Activated CD4-positive, alpha-beta T cell treated with anti-CD3 and anti-CD28 coated beads for 36 hours (primary cell): ENCODE data around the gene MICALL2. TPM values are rescaled to one million over a fixed set of nuclear protein-coding genes. Genes with fewer than 3 reads are reported as not detected.

Source experiments
- ATAC-seq: fragments of 200-7000 bp; cut with Tn5 transposase; one replicate; pipeline ENCODE4 v1.10.0; 2021; ENCODE audit warnings: mild to moderate bottlenecking, moderate library complexity
- CTCF ChIA-PET: fragments of 350-600 bp; sonication (Branson Sonifier 250); formaldehyde crosslinking; loops from one replicate; lab custom pipeline; 2021; ENCODE audit warnings: antibody characterized with exemption; lab: Charles Lee
- POLR2A ChIA-PET: fragments of 350-600 bp; sonication (Branson Sonifier 250); formaldehyde crosslinking; loops from one replicate; lab custom pipeline; 2021; ENCODE audit warnings: antibody characterized with exemption, inconsistent platforms; lab: Charles Lee
- DNase-seq: peaks from one replicate; pipeline ENCODE4 v3.0.0-alpha.2; 2020
- H3K27ac Mint-ChIP-seq: one replicate; pipeline ENCODE4 v1.8.0; 2021; ENCODE audit warnings: mixed read lengths
- H3K27me3 Mint-ChIP-seq: one replicate; pipeline ENCODE4 v1.8.0; 2021; ENCODE audit warnings: mixed read lengths
- H3K36me3 Mint-ChIP-seq: one replicate; pipeline ENCODE4 v1.8.0; 2021; ENCODE audit warnings: low read depth, mixed read lengths
- H3K4me1 Mint-ChIP-seq: one replicate; pipeline ENCODE4 v1.8.0; 2021; ENCODE audit warnings: mixed read lengths
- H3K4me3 Mint-ChIP-seq: one replicate; pipeline ENCODE4 v1.8.0; 2021; ENCODE audit warnings: mild to moderate bottlenecking, moderate library complexity, mixed read lengths
- H3K9me3 Mint-ChIP-seq: one replicate; pipeline ENCODE4 v1.8.0; 2021; ENCODE audit warnings: low read depth, mixed read lengths
- intact Hi-C, 2 experiments: fragments of 100-400 bp; cut with DNase I in 1 of 2; cut with micrococcal nuclease in 1 of 2; formaldehyde crosslinking; loops; one replicate each; pipeline versions ENCODE4 v1.14.2 to v1.15.1; 2022 to 2024; cut with DNase I, micrococcal nuclease
- total RNA-seq, 2 experiments: library from RNA; stranded (reverse); gene quantifications; one replicate each; pipeline ENCODE4 v1.2.3, GENCODE V29; 2021

The MICALL2 gene
- total RNA-seq, 2 experiments from 2014 or later = 1.9 to 2.7 TPM

DNA sequence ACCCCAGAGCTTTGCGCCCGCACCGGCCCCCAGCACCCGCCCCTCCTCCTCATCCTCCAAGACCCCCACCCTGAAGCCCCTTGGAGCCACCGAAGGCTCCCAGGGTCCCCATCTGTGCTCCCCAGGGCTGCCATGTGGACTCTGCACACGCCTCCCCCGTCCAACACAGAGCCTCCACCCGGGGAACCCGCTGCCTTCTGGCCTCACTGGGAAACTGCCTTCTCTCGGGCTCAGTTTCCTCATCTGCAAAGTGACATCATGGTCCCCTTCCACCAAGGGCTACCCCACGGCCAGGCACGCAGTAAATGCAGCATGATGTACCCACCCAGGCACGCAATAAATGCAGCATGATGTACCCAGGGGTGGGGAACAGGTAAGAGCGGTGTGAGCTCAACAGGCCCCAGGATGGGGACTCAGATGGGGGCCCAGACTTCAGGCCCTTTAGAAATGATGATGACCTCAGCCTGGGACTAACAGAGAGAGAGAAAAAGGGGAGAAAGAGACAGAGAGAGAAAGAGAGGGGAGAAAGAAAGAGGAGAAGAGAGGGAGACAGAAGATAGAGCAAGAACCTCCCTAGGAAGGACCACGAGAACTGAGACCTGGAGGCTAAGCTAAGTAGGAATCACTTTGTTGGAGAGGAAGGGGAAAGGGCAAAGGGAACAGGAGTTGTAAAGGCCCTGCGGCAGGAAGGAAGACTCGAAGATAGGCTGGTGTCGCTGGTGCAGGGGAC, 2.5 kb upstream of the MICALL2 start:
- POLR2A ChIA-PET = no interaction called here
- no peaks in the 10 kb centered on the region for H3K9me3 Mint-ChIP-seq
- intact Hi-C loops = no loop called here
- no peaks in the 10 kb centered on the region for H3K27me3 Mint-ChIP-seq
- H3K4me3 Mint-ChIP-seq = no peak overlapping the region
- no peaks in the 10 kb centered on the region for H3K36me3 Mint-ChIP-seq
- no peak overlapping the region for H3K27ac Mint-ChIP-seq
- no peak for DNase-seq
- no peak for ATAC-seq
- CTCF ChIA-PET = interaction anchor here (0.7 to 1.8 kb wide), 2 partner anchors 12 to 64 kb away, joined by 4 to 6 read pairs; no protein-coding TSS in a partner anchor
- peaks cover 7% of the 10 kb centered on the region for H3K4me1 Mint-ChIP-seq

- ChIA-PET POLR2A (no interaction called here), CTCF (interaction anchor here (0.7 to 0.8 kb wide), 2 partner anchors 13 to 63 kb away, joined by 4 read pairs; no protein-coding TSS in a partner anchor)
- H3K4me1 Mint-ChIP-seq = peaks cover 7% of the 10 kb centered on the region
- no peaks in the 10 kb centered on the region for H3K36me3 Mint-ChIP-seq
- DNase-seq (no peak), ATAC-seq (no peak)
- H3K9me3 Mint-ChIP-seq = no peaks in the 10 kb centered on the region
- intact Hi-C loops = no loop called here
- H3K27ac Mint-ChIP-seq = no peak overlapping the region
- no peak overlapping the region for H3K4me3 Mint-ChIP-seq
- no peaks in the 10 kb centered on the region for H3K27me3 Mint-ChIP-seq
These were observed 1.8 kb upstream of the MICALL2 start for GRCh38 chr7:1460821-1461645.

- Mint-ChIP-seq H3K4me1 (peaks cover 7% of the 10 kb centered on the region), H3K4me3 (peak overlapping the region; percentile 45), H3K27ac (peak overlapping the region; percentile 37), H3K27me3 (no peaks in the 10 kb centered on the region), H3K36me3 (no peaks in the 10 kb centered on the region), H3K9me3 (no peaks in the 10 kb centered on the region)
- intact Hi-C loops = loop anchor here (1.0 to 5.0 kb wide), 15 partner anchors 43 to 1171 kb away; partner anchors contain the start of genes INTS1 (in 2 of the 2), COX19 (in 1 of the 2), GET4 (in 1 of the 2) and GPR146 (in 1 of the 2)
- ATAC-seq = no peak
- DNase-seq = peak; percentile 39
- ChIA-PET CTCF (interaction anchor here (0.7 to 0.8 kb wide), 2 partner anchors 14 to 589 kb away, joined by 4 read pairs; no protein-coding TSS in a partner anchor), POLR2A (no interaction called here)
These were observed 900 bp upstream of the MICALL2 start for GRCh38 chr7:1459920-1460820.

DNA sequence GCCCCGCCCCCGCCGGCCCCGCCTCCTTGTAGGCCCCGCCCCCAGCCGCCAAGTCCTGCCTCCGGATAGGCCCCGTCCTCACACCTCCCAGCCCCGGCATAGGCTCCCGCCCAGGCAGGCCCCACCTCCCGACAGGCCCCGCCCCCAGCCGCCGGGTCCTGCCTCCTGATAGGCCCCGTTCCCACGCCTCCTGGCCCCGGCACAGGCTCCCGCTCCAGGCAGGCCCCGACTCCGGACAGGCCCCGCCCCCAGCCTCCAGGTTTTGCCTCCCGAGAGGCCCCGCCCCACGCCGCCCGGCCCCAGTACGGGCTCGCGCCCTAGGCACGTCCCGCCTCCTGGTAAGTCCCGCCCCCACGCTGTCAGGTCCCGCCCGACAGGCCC, 232 bp upstream of the MICALL2 start:
- DNase-seq (peak; percentile 100), ATAC-seq (peak; percentile 98)
- no peaks in the 10 kb centered on the region for H3K9me3 Mint-ChIP-seq
- peak overlapping the region; percentile 59 for H3K4me3 Mint-ChIP-seq
- H3K27ac Mint-ChIP-seq = no peak overlapping the region
- intact Hi-C loops = loop anchor here (1.0 to 5.0 kb wide), 15 partner anchors 42 to 1172 kb away; partner anchors contain the start of genes INTS1 (in 2 of the 2), COX19 (in 1 of the 2), GET4 (in 1 of the 2) and GPR146 (in 1 of the 2)
- H3K27me3 Mint-ChIP-seq = no peaks in the 10 kb centered on the region
- H3K4me1 Mint-ChIP-seq = peaks cover 7% of the 10 kb centered on the region
- CTCF ChIA-PET = interaction anchor here (0.7 kb wide), 1 partner anchor 588 kb away, joined by 4 read pairs; no protein-coding TSS in a partner anchor
- no peaks in the 10 kb centered on the region for H3K36me3 Mint-ChIP-seq
- POLR2A ChIA-PET = no interaction called here

GRCh38 chr7:1457949-1458682, 1.2 kb downstream of the MICALL2 start:
- DNase-seq (no peak), ATAC-seq (no peak)
- Mint-ChIP-seq H3K4me3 (peak overlapping the region; percentile 17), H3K9me3 (no peaks in the 10 kb centered on the region), H3K27ac (no peak overlapping the region), H3K36me3 (no peaks in the 10 kb centered on the region), H3K4me1 (peaks cover 7% of the 10 kb centered on the region), H3K27me3 (no peaks in the 10 kb centered on the region)
- intact Hi-C loops = loop anchor here (2.0 to 5.0 kb wide), 4 partner anchors 47 to 581 kb away; partner anchors contain the start of genes GET4 (in 1 of the 2), GPR146 (in 1 of the 2) and INTS1 (in 1 of the 2)
- ChIA-PET CTCF (no interaction called here), POLR2A (no interaction called here)

- no peak for DNase-seq
- Mint-ChIP-seq H3K4me1 (peaks cover 7% of the 10 kb centered on the region), H3K27me3 (no peaks in the 10 kb centered on the region), H3K36me3 (no peaks in the 10 kb centered on the region), H3K9me3 (no peaks in the 10 kb centered on the region), H3K4me3 (no peak overlapping the region), H3K27ac (no peak overlapping the region)
- ATAC-seq = no peak
- CTCF ChIA-PET = interaction anchor here (1.0 kb wide), 1 partner anchor 17 kb away, joined by 3 read pairs; no protein-coding TSS in a partner anchor
- intact Hi-C loops = loop anchor here in 1 of 2 experiments (5.0 kb wide), 3 partner anchors 300 to 580 kb away; partner anchors contain the start of genes GET4 and GPR146
- POLR2A ChIA-PET = no interaction called here
These were observed 2.0 kb downstream of the MICALL2 start for GRCh38 chr7:1457059-1457948.

- CTCF ChIA-PET = no interaction called here
- Mint-ChIP-seq H3K4me3 (no peak overlapping the region), H3K9me3 (no peaks in the 10 kb centered on the region), H3K4me1 (peaks cover 7% of the 10 kb centered on the region), H3K36me3 (no peaks in the 10 kb centered on the region), H3K27ac (no peak overlapping the region), H3K27me3 (no peaks in the 10 kb centered on the region)
- intact Hi-C loops = loop anchor here in 1 of 2 experiments (5.0 kb wide), 3 partner anchors 301 to 579 kb away; partner anchors contain the start of genes GET4 and GPR146
- ATAC-seq (no peak), DNase-seq (no peak)
- POLR2A ChIA-PET = no interaction called here
These were observed 3.3 kb downstream of the MICALL2 start for GRCh38 chr7:1455955-1456354.

GRCh38 chr7:1455241-1455939, 3.9 kb downstream of the MICALL2 start:
- POLR2A ChIA-PET = no interaction called here
- Mint-ChIP-seq H3K4me3 (no peak overlapping the region), H3K27me3 (no peaks in the 10 kb centered on the region), H3K9me3 (no peaks in the 10 kb centered on the region), H3K27ac (no peak overlapping the region), H3K36me3 (no peaks in the 10 kb centered on the region), H3K4me1 (peaks cover 7% of the 10 kb centered on the region)
- no peak for ATAC-seq
- intact Hi-C loops = loop anchor here in 1 of 2 experiments (5.0 kb wide), 3 partner anchors 302 to 578 kb away; partner anchors contain the start of genes GET4 and GPR146
- DNase-seq = no peak
- CTCF ChIA-PET = no interaction called here

GRCh38 chr7:1454542-1454941, 4.7 kb downstream of the MICALL2 start:
- Mint-ChIP-seq H3K4me1 (peaks cover 4% of the 10 kb centered on the region), H3K27ac (no peak overlapping the region), H3K4me3 (no peak overlapping the region), H3K27me3 (no peaks in the 10 kb centered on the region), H3K36me3 (no peaks in the 10 kb centered on the region), H3K9me3 (no peaks in the 10 kb centered on the region)
- no peak for DNase-seq
- no peak for ATAC-seq
- ChIA-PET POLR2A (no interaction called here), CTCF (no interaction called here)
- intact Hi-C loops = no loop called here
